Smooth muscle cell (in vitro differentiated cells): ENCODE measurements around the gene IL23R. TPM values are rescaled to one million over a fixed set of nuclear protein-coding genes. Genes with fewer than 3 reads are reported as not detected.
A peak's percentile ranks its signal among the peaks of the same experiment; 100 is the strongest.
"Not testable (repeated sequence)": the region's sequence is repeated elsewhere in the genome, so short reads cannot be mapped to it uniquely, and the experiment has no call there.

Source experiments
- DNase-seq: peaks from one replicate; lab custom pipeline; 2025; ENCODE audit not compliant: unreplicated experiment; lab: John Stamatoyannopoulos, UW
- H2AFZ ChIP-seq: fragments of 200-600 bp; sonication (generic); 2 replicates; pipeline ENCODE4 v1.6.0; 2016; ENCODE audit warnings: antibody characterized with exemption, low read depth, mild to moderate bottlenecking
- H3F3A ChIP-seq: fragments of 200-600 bp; sonication (generic); 2 replicates; pipeline ENCODE4 v1.6.0; 2017; ENCODE audit warnings: antibody characterized with exemption, low read depth
- H3K27ac ChIP-seq: fragments of 200-600 bp; sonication (generic); 2 replicates; pipeline ENCODE4 v1.5.1; 2016; ENCODE audit warnings: low read depth, mild to moderate bottlenecking
- H3K27me3 ChIP-seq: fragments of 200-600 bp; sonication (generic); 2 replicates; pipeline ENCODE4 v1.6.1; 2016; ENCODE audit warnings: low read depth, mild to moderate bottlenecking
- H3K36me3 ChIP-seq: fragments of 200-600 bp; sonication (generic); 2 replicates; pipeline ENCODE4 v1.5.1; 2016; ENCODE audit warnings: low read depth
- H3K4me1 ChIP-seq: fragments of 200-600 bp; sonication (generic); 2 replicates; pipeline ENCODE4 v1.5.1; 2016; ENCODE audit warnings: low read depth
- H3K4me2 ChIP-seq: fragments of 200-600 bp; sonication (generic); 2 replicates; pipeline ENCODE4 v1.6.0; 2016; ENCODE audit warnings: mild to moderate bottlenecking
- H3K4me3 ChIP-seq: fragments of 200-600 bp; sonication (generic); 2 replicates; pipeline ENCODE4 v1.5.1; 2016; ENCODE audit warnings: mild to moderate bottlenecking
- H3K79me2 ChIP-seq: fragments of 200-600 bp; sonication (generic); 2 replicates; pipeline ENCODE4 v1.6.0; 2016; ENCODE audit warnings: low read depth, mild to moderate bottlenecking
- H3K9ac ChIP-seq: fragments of 200-600 bp; sonication (generic); 2 replicates; pipeline ENCODE4 v1.6.0; 2016; ENCODE audit warnings: low read depth
- H3K9me3 ChIP-seq: fragments of 200-600 bp; sonication (generic); replicated peaks from 2 replicates; pipeline ENCODE4 v1.5.1; 2016; ENCODE audit warnings: low read depth
- H4K20me1 ChIP-seq: fragments of 200-600 bp; sonication (generic); 2 replicates; pipeline ENCODE4 v1.6.0; 2016; ENCODE audit warnings: low read depth
- WGBS: methylation state at CpG from one replicate; pipeline ENCODE4 v1.1.7; 2016; ENCODE audit warnings: low lambda C conversion rate; 5-methylcytosine and 5-hydroxymethylcytosine counted together
- polyA plus RNA-seq: library from polyadenylated mRNA; unstranded; fragments of >200 nt; fragmentation: Nextera tagmentation; extraction: Ambion mirVana; gene quantifications from 2 replicates; pipeline ENCODE4 v1.2.1, GENCODE V29; 2016
- total RNA-seq: library from RNA; depleted of rRNA; stranded (reverse); fragments of >200 nt; gene quantifications from 2 replicates; pipeline ENCODE4 v1.2.3, GENCODE V29; 2014
- TF ChIP-seq, protein P1 (sequence below): fragments of 200-600 bp; sonication (generic); IDR thresholded peaks from 2 replicates; pipeline ENCODE4 v1.5.1; 2017; ENCODE audit warnings: borderline replicate concordance, mild to moderate bottlenecking, antibody characterized with exemption; ENCODE audit not compliant: insufficient read depth, poor library complexity, severe bottlenecking

IL23R gene
- total and polyA plus RNA-seq, 2 experiments from 2014 or later, result not detected

GRCh38 chr1:67146539-67146938, 19.7 kb upstream of the IL23R start:
- Histone ChIP-seq H3K27me3 (no peaks in the 10 kb centered on the region), H3K4me1 (no peaks in the 10 kb centered on the region), H3F3A (no peaks in the 10 kb centered on the region), H3K27ac (no peak overlapping the region), H2AFZ (peak overlapping the region; percentile 33), H3K4me2 (no peak overlapping the region), H3K9me3 (no peaks in the 10 kb centered on the region), H3K79me2 (no peaks in the 10 kb centered on the region), H3K4me3 (no peak overlapping the region), H3K9ac (no peak overlapping the region), H4K20me1 (no peaks in the 10 kb centered on the region), H3K36me3 (no peaks in the 10 kb centered on the region)
- 92% methylated on average over 3 of the region's 3 CpGs for WGBS
- TF ChIP-seq, protein P1, sequence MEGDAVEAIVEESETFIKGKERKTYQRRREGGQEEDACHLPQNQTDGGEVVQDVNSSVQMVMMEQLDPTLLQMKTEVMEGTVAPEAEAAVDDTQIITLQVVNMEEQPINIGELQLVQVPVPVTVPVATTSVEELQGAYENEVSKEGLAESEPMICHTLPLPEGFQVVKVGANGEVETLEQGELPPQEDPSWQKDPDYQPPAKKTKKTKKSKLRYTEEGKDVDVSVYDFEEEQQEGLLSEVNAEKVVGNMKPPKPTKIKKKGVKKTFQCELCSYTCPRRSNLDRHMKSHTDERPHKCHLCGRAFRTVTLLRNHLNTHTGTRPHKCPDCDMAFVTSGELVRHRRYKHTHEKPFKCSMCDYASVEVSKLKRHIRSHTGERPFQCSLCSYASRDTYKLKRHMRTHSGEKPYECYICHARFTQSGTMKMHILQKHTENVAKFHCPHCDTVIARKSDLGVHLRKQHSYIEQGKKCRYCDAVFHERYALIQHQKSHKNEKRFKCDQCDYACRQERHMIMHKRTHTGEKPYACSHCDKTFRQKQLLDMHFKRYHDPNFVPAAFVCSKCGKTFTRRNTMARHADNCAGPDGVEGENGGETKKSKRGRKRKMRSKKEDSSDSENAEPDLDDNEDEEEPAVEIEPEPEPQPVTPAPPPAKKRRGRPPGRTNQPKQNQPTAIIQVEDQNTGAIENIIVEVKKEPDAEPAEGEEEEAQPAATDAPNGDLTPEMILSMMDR, result no peak
- no peak for DNase-seq

GRCh38 chr1:67147973-67148372, 18.3 kb upstream of the IL23R start:
- not testable (repeated sequence) for H3K4me1 ChIP-seq, H3K79me2 ChIP-seq, H3F3A ChIP-seq, H3K27me3 ChIP-seq, H3K4me3 ChIP-seq, H3K9me3 ChIP-seq, H3K36me3 ChIP-seq, H4K20me1 ChIP-seq, H3K27ac ChIP-seq, DNase-seq, H2AFZ ChIP-seq, H3K9ac ChIP-seq, H3K4me2 ChIP-seq
- 99% methylated on average over 20 of the region's 20 CpGs for WGBS

DNA sequence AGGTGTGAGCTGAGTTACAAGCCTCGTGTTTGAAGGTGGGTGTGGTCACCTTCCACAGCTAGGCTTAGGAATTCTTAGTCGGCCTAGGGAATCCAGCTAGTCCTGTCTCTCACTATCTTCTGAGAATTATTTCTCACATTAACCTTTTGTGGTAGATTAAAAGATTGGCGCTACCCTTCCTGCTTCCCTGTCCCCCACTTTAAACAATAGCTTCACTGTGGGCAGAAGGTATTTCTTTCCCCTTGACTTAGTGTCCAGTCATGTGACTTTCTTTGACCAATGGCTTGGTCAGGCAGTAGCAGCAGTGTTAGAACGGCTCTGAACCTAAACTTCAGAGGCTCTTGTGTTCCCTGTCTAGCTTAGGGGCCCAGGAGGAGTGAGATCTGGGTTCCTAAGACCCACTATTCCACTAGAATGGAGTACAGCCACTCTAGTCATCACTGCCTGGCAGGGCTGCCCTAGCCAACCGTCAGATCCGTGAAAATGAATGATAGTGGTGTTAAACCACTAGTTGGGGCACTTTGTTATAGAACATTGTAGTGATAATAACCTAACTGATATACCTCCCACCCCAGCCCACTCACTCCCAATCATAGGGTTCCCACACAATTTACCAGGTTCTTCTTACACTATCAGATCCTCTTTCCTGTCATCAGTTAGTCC, 17.6 kb upstream of the IL23R start:
- Histone ChIP-seq H3K27me3 (peaks cover 5% of the 10 kb centered on the region), H3K4me3 (no peak overlapping the region), H3K4me1 (no peaks in the 10 kb centered on the region), H3K9me3 (no peaks in the 10 kb centered on the region), H2AFZ (peak overlapping the region; percentile 58), H3K36me3 (no peaks in the 10 kb centered on the region), H4K20me1 (no peaks in the 10 kb centered on the region), H3K79me2 (no peaks in the 10 kb centered on the region), H3F3A (no peaks in the 10 kb centered on the region), H3K9ac (no peak overlapping the region), H3K27ac (no peak overlapping the region), H3K4me2 (peak overlapping the region; percentile 16)
- WGBS, result 58% methylated on average over 6 of the region's 6 CpGs
- no peak for DNase-seq
- TF ChIP-seq, protein P1, result no peak

DNA sequence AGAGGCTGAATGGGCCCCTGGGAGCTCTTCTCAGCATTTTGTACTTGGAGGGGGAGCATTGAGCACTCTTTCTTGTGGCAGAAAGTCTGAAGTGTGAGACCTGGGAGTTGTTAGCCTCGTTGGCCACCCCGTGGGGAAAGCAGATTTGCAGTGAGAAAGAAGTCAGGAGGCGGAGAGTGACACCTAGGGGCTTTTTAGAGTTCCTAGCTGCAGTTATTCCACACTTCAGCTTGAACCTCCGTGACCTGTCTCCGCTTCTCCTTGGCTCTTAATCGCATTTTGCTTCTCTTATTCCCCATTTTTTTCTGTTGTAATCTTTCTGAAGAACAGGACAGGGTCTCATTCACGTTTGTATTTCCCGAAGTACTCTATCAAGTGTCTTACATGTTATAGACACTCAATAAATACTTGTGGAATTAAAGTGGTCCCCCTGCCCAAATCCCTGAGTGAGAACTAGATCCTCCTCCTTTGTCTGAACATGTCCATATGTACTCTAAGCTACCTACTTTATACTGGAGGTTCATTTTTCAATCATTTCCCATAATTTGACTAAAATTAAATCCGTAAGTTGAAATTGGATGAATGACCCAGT, 17.0 kb upstream of the IL23R start:
- Histone ChIP-seq H3K4me1 (no peaks in the 10 kb centered on the region), H4K20me1 (no peaks in the 10 kb centered on the region), H3K9me3 (no peaks in the 10 kb centered on the region), H3K4me3 (no peak overlapping the region), H3K27ac (no peak overlapping the region), H3K36me3 (no peaks in the 10 kb centered on the region), H3K79me2 (no peaks in the 10 kb centered on the region), H3K9ac (no peak overlapping the region), H3K27me3 (peaks cover 5% of the 10 kb centered on the region), H3K4me2 (peak overlapping the region; percentile 16), H3F3A (no peaks in the 10 kb centered on the region), H2AFZ (peak overlapping the region; percentile 58)
- TF ChIP-seq, protein P1, result peak; percentile 73
- DNase-seq, result peak; percentile 8
- WGBS, result 19% methylated on average over 9 of the region's 9 CpGs
